NOMO-1 treated with DMSO at 0.1 percent for 48 hours (cell line): Measurements from ENCODE around the gene RNF38.
"Not testable (repeated sequence)": the region's sequence is repeated elsewhere in the genome, so short reads cannot be mapped to it uniquely, and the experiment has no call there.

Experiments used
- DNase-seq: peaks from one replicate; lab custom pipeline; 2025; ENCODE audit not compliant: unreplicated experiment; lab: John Stamatoyannopoulos, UW

The RNF38 gene

DNA sequence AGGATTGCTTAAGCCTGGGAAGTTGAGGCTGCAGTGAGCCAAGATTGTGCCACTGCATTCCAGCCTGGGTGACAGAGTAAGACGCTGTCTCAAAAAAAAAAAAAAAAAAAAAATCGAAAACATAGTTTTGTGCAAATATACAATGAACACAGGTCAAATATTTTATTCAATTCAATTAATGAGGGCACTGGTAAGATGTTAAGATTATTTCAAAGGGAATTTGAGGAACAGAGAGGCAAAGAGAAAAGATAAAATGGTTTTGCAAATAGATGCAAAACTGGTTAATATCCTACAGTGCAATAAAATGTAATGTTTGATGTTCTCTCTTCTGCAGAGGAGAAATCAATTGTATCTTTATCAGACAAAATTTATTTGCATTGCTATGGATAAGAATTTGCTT lies 102.3 kb downstream of the RNF38 start:
- DNase-seq = no peak

DNA sequence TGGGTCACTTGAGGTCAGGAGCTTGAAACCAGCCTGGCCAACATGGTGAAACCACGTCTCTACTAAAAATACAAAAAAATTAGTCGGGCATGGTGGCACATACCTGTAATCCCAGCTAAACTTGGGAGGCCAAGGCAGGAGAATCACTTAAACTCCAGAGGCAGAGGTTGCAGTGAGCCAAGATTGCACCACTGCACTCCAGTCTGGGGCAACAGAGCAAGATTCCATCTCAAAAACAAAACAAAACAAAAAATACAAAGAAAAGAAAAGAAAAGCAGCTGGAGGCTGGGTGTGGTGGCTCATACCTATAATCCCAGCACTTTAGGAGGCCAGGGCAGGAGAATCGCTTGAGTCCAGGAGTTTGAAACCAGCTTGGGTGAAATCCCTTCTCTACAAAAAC lies 105.1 kb downstream of the RNF38 start:
- DNase-seq = not testable (repeated sequence)

DNA sequence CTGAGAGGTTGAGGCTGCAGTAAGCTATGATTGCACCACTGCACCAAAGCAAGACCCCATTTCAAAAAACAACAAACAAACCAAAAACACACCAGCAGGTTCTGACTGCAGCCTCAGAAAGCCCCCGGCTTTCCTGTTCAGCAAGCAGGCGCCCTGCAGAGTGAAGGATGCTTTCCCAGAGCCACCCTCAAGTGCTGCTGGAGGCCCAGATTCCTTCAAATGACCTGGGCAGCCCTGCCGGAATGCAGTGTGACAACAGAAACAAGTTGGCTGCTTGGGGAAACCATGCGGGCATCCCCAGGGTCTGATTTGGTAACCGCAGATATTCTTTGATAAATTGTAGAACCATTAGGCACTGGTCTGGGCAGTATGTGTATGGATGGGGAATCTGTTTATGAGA lies 106.2 kb downstream of the RNF38 start:
- no peak for DNase-seq

DNA sequence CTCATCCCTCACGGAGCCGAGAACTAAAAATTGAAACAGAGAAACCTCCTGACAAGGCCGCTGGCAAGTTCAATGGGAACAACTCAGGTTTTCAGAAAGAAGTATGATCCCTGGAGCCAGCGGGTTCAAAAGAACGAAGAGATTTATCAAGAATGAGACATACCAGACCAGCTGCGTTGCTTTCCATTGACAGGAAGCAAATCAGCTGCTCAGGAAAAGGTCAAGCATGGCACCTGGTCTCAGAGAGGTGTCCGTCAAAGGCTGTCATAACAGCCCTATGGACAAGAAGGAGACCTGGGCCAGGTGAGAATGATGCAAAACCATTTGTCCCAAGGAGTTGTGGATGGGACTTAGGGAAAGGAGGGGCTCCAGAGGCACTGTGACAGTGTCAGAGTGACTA lies 106.9 kb downstream of the RNF38 start:
- no peak for DNase-seq

DNA sequence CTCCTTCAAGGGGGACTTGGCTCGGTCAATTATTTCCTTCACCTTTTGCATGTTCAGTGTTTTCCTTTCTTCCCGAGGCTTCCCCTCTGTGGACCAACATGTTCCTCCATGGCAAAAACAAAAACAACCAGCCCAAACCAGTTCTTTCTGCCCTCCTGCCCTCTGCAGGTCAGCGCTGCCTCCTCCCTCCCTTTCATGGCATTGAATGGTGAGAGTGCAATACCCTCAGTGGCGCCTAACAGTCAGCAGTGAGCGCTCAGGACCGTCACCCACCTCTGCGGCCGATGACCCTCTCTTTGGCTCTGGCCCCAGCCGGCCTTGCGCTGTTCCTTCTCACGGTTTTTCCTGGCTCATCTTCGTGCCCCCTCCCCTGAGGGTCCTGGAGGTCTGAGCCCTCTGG lies 107.4 kb downstream of the RNF38 start:
- DNase-seq = no peak

DNA sequence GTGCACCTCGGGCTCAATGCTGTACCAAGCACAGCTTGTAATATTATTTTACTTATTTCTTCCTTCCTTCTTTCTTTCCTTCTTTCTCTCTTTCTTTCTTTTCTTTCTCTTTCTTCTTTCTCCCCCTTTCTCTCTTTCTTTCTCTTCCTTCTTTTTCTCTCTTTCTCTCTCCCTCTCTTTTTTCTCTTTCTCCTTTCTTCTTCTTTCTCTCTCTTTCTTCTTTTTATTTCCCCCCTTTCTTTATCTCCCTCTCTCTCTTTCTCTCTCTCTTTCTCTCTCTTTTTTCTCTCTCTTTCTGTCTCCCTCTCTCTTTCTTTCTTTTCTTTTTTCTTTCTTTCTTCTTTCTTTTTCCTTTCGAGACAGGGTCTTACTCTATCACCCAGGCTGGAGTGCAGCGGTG lies 109.1 kb downstream of the RNF38 start:
- DNase-seq = no peak

DNA sequence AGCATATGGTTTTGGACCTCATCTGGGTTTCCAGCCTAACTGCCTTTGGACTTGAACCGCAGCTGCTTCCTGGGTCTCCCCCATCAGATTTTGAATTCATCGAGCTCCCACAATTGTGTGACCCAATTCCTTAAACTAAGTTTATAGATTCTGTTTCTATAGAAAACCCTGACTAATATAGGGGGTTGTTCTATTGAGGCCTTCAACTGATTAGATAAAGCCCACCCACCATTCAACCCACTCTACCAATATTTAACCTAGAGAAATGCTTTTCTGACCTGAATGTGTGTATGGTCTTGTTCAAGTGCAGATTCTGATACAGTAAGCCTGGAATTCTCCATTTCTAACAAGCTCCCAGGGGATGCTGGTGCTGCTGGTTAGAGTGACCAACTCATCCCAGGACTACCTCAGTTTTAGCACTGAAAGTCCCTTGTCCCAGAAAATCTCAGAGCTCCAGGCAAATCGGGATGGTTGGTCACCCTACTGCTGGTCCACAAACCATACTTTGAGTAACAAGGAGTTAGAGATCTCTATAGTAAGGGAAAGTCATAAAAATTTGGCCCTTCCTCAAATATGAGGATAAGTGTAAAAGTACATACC lies 110.1 kb downstream of the RNF38 start:
- DNase-seq = no peak

DNA sequence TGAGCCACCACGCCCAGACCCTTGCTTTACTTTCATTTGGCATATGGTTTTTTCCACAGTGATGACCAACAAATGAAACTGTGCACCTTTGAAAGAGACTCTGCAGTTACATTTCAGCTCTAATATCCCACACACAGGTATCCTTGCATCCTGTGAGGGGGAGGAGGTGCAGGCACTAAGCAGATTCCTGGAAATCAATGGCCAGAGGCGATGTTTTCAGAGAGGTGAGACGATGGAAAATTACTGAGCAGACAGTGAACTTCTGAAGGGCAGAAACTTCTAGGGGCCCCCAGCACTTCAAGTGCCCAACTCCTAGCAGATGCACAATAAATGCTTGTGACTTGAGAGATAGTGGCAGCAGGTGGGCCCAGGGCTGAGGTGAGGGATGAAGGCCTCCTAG lies 112.0 kb downstream of the RNF38 start:
- no peak for DNase-seq
